GM21381 (cell line): ENCODE measurements around the gene GDPD5.

Experiments
- ATAC-seq: cut with Tn5 transposase; IDR thresholded peaks from one replicate; pipeline ENCODE4 v1.9.1; 2021; ENCODE audit warnings: mild to moderate bottlenecking, moderate library complexity; ENCODE audit not compliant: unreplicated experiment

The GDPD5 gene

DNA sequence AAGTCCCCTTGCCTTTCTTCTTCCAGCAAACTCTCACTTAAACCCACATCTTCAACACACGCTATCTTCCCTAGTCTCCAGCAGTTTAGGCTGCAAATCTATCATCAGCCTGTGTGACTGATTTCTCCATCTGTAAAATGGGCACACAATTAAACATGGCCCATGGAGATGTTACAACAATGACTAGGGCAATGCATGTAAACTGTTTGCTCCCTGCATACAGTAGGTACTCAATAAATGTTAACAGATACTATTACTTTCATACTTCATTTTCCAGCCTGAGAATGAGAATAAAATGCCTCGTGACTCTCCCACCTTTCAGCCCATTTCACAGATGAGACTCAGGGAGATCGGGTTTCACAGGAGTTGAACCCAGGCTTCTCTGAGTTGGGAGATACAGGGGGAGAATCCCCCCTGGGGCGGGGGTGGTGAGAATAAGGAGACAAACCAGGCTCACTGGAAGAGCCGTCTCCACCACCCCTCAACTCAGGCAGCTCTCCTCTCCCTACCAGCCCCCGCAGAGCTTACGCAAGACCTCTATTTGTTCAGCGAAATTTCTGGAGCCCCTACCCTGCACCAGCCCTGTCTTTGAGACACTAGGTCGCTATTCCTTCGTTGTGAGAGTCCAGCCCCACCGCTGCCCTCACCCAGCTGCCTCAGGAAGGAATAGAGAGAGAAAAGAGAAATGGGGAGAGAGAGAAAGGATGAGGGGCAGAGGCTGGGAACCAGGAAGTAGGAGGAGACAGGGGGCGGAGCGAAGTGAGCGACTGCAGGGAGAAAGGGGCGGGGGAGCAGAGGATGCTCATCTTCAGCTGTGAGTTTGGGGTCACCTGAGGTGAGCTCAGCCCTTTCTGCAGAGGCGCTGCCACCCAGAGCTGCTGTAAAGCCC is 50.6 kb downstream of the GDPD5 start:
- ATAC-seq: no peak

DNA sequence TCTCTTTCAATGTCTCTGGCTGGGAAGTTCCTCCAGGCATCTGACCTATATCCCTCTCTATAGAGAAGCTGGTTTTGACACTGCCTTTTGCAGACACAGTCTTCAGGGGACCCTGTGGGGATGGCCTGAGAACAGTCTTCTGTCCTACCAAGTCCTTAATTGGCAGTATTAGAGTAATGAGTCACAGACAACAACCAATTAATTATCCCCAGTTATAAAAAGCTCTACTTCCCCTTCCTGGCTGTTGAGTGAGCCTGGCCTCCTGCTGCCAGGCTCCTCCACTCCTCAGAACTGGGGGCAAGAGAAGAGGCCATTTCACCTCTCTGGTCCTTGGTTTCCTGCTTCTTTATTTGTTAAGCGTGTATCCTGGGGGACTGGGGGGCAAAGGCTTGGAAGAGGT is 51.5 kb downstream of the GDPD5 start:
- ATAC-seq: no peak

GRCh38 chr11:75473684-75474083 is 52.1 kb downstream of the GDPD5 start:
- ATAC-seq: no peak

DNA sequence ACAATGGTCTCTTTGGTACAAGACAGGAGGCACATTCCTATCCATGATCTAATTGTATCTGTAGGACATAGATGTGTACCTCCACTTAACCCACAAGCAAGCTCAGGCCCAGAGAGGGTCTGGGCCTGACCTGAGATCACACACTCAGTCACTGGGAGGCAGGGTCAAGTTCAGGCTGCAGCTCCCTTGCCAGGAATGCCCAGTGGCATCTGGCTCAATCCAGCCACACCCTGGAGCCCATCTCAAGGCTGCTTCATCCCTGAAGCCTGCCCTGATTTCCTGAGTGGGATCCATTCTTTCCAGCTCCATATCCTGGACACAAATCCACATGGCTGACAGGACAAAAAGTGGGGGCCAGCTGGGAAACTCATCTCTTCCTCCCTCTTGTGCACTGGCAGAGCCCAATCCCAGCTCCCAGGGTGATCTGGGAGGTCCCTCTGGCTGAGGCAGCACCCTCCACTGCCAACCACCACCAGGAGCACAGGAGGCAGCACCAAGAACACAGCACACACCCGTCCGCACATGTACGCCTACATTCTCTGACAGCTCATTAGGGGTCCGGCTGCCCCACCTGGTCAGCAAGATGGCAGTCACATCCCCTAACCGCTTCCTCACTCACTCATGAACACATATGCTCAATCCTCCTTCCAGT is 53.5 kb downstream of the GDPD5 start:
- no peak for ATAC-seq

GRCh38 chr11:75471176-75471973 is 54.4 kb downstream of the GDPD5 start:
- ATAC-seq: no peak

GRCh38 chr11:75470476-75471080 is 55.2 kb downstream of the GDPD5 start:
- ATAC-seq: no peak

GRCh38 chr11:75469785-75470405 is 55.8 kb downstream of the GDPD5 start:
- no peak for ATAC-seq

- no peak for ATAC-seq
Observed at GRCh38 chr11:75468534-75469340, 57.0 kb downstream of the GDPD5 start.

DNA sequence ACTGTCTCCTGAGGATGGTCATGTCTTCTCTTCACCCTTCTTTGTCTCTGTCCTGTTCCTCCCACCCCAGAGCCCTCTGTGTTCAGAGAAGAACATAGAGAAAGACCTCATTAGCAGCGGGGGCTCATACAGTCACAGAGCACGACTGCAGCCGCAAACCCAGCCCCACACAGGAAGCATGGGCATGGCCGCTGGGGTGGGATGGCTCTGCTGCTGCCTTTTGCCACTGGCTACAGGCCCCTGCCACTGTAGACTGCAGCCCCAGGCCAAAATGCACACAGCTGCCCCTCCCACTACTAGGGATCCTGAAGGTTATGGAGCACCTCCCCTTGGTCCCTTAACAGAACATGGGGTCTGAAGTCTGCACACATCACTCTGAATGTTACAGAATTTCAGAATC is 57.9 kb downstream of the GDPD5 start:
- no peak for ATAC-seq

DNA sequence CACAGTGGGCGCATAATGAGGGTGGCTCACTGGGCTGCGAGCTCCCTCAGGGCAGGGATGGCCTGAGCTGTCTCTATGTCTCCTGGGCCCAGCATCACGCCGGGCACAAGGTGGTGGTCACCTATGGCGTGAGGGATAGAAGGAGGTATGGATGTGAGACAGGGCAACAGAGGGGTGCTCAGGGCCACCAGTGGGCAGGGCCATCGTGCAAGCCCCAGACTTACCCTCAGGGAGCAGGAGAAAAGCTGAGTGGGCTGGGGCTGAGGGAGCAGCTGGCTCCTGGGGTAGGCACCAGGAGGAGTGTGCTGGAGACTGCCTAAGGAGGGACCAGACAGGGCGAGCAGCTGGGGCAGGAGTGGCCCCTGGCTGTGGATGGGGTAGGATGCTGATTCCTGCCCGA is 58.4 kb downstream of the GDPD5 start:
- no peak for ATAC-seq

DNA sequence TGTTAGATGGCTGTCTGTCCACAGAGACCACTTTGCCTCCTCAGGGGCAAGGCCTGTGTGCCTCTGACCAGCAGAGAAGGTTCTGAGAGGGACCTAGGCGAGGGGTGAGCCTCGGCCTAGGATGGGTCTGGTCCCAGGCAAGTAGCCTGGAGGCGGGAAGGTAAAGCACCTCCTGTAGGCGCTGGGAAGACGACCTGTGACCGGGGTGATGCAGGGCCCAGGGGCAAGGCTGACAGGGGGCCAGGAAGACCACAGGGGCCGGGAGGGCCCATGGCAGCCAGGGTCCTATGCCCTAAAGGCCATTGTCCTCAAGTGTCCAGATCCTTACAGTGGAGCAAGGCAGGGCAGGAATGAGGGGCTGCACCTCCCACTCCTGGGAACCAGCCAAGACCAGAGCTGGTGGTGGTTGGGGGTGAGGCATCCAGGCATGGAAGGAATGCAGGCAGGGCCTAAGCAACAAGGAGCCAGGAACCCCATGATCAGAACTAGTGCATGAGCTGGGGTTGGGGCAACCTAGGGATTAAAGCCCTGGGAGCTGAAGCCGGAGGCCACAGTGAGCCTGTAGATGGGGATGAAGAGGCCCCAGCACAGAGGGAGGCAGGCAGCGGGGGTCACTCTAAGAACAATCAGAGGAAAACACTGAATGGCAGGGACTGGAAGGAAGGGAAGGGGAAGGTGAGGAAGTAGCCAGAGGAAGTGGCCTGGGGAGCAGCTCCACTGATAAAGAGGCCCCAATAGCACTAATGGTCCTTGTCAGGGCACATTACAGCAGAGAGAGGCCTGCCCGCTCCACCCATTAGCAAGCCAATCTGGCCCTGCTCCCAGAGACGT is 59.8 kb downstream of the GDPD5 start:
- no peak for ATAC-seq

DNA sequence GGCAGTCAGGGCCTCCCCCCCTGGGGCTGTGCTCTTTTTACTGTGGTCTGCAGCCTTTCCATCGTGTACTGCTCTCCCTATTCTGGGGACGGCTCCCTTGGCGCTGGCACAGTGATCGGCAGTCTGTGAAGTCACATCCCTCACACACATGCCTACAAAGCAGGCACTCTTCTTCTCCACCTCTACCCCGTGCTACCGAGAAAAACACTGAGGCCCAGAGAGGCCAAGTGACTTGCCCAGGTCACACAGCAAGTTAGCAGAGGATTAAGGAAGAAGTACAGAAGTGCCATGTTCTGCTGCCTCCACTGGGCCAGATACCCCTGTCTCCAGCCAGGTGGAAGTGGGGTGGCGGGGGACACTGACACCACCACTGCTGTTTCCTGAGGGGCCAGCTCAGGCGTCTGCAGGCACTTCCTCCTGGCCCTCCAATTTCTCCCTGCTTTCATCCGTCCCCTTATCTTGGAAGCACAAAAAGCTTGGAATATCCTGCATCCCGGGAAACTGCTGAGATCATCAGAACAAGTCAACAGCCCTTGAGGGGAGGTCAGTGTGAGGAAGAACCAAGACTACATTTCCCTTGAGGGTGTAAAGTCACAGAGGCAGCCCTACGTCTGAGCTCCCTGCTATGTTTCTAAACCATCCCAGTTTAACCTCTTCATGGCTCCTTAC is 62.5 kb downstream of the GDPD5 start:
- ATAC-seq: no peak

DNA sequence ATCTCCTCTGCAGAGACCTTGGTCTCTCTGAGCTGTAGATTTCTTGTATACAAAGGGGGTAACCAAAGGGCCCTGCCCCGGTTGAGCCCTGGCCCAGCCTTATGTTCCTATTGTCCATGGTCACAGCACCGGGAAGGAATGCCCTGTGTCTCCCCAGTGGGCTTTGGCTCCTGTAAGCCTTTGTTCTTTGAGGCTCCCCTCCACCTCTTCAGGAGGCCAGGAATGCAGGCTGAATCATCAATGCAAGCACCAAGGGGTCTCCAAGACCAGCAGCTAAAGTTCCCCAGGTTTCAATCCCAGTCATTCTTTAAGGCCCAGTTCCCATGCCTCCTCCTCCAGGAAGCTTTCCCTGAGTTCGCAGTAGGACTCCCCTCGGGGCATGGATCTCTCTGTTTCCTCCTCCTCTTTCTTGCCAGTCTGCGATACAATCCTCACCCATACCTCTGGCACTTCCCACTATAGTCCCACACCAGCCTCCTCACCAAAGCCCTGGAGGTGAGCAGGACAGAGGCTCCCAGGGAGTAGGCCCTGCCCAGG is 63.6 kb downstream of the GDPD5 start:
- ATAC-seq: no peak

DNA sequence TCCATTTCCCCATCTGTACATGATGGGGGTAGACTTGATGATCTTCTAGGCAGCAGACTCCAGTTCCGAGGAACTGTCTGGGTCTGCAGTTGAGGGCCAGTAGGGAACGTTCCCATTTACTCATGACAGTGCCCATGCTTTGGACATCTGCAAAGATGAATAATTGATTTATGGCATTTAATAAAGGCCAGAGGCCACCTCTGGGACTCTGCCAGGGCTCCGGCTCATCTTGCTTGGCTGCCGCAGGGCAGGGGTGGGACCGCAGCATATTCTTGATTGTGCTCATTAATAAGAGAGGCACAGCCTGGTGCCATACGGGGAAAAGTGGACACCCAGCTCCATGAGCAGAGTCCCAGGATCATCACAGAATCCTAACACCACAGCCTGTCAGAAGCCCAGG is 64.6 kb downstream of the GDPD5 start:
- no peak for ATAC-seq

GRCh38 chr11:75456596-75457183 is 69.1 kb downstream of the GDPD5 start:
- ATAC-seq: no peak

DNA sequence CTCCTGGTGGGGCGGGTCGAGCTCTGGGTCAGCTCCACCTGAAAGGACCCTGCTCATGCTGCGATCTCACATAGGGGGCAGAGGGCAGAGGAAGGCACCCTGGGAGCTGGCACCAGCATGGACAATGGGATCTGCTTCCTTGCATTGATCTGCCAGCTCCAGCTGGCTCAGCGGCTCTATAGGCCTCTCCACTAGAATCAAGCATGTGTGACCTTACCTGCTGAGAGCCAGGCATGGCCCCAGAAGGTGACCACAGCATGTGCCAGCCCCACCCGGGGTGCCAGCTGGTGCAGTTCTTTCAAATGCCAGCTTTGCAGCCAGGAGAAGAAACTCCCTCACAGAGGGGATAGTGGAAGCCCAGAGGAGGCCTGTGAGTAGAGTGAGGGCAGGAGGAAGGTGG is 70.8 kb downstream of the GDPD5 start:
- no peak for ATAC-seq

- no peak for ATAC-seq
Observed at GRCh38 chr11:75453916-75454655, 71.7 kb downstream of the GDPD5 start.
